NCI-H146 treated with DMSO at 0.1 percent for 48 hours (cell line): Measurements from ENCODE around the gene DSTN.

ENCODE experiments used
- DNase-seq: peaks from one replicate; lab custom pipeline; 2025; ENCODE audit not compliant: unreplicated experiment; lab: John Stamatoyannopoulos, UW

Gene DSTN

GRCh38 chr20:17579369-17580039 lies 9.6 kb downstream of the DSTN start:
- no peak for DNase-seq

DNA sequence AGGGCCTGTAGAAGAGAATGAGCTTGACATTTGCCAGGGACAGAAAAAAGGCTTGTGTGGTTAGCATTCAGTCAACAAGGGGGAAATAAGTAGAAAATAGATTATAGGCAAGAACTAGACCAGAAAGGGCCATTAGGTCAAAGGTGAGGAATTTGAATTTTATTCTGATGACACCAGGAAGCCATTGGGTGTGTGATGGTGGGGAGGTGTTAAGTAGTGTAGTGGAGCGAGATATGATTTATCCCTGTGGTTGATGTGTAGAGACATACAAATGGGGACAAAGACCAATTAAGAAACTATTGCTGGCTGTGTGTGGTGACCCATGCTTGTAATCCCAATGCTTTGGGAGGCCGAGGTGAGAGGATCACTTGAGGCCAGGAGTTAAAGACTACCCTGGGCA lies 11.0 kb downstream of the DSTN start:
- no peak for DNase-seq

DNA sequence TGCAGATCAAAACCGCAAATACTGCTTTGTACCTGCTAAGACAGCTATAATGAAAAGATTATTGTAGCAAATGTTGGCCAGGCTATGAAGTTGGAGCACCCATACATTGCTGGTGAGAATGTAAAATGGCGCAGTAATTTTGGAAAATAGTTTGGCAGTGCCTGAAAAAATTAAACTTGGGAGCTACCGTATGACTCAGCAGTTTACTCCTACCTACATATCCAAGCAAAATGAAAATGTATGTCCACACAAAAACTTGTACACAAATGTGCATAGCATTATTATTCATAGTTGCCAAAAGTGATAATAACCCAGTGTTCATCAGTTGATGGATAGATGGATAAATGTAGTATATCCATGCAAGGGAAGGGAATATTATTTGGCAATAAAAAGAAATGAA lies 13.3 kb downstream of the DSTN start:
- DNase-seq: no peak

- DNase-seq: no peak
These were observed 14.8 kb downstream of the DSTN start for GRCh38 chr20:17584689-17585088.

GRCh38 chr20:17586250-17586649 lies 16.4 kb downstream of the DSTN start:
- no peak for DNase-seq

DNA sequence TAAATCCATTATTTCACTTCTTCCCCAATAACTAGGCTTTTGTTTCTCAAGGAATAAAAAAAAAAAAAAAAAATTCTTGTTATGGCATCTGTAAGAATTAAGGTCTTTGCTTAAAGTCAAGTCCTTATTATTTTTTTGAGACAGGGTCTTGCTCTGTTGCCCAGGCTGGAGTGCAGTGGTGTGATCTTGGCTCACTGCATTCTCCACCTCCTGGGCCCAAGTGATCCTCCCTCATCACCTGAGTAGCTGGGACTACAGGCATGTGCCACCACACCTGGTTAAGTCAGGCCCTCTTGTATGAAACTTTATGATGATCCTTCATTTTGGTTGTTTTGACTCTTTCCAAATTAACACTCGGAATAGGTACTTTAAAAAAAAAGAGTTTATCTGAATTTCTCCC lies 17.3 kb downstream of the DSTN start:
- DNase-seq: no peak

DNA sequence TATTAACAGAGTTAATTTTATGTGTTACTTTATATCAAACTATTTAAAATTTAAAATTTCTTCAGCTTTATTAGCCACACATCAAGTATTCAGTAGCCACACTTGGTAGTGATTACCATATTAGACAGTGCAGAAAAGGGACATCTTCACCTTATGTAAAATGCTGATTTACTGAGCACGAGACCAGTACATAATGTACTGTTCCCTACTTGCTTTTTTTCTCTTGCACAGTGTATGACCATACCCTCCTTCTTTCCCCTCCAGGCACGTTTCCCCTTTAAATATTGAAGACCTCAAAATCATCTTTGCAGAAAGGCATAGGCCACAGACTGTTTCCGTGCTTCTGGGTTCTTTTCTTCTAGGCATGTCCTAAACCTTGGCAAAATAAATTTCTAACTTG lies 17.9 kb downstream of the DSTN start:
- DNase-seq: no peak

DNA sequence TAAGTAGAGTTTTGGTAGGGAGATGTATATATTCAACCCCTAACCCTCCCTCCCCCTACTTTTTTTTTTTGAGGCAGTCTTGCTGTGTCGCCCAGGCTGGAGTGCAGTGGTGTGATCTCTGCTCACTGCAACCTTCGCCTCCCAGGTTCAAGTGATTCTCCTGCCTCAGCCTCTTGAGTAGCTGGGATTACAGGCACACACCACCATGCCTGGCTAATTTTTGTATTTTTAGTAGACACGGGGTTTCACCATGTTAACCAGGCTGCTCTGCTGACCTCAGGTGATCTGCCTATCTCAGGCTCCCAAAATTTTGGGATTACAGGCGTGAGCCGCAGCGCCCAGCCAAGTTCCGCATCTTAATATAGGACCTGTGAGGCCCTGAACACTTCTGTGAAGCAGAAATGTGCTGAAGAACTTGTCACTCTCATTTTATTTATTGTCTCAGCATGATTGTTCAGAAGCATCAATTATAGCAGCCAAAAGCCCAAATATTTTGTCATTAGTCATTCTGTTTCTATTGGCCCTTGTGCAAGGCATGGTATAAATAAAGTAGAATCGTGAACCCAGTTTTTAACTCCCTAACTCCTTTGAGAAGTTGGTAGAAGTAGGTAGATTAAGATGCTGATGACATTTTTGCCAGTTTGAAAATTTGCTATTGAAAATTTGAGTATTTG lies 19.4 kb downstream of the DSTN start:
- DNase-seq: no peak

GRCh38 chr20:17590245-17590644 lies 20.4 kb downstream of the DSTN start:
- DNase-seq: no peak

DNA sequence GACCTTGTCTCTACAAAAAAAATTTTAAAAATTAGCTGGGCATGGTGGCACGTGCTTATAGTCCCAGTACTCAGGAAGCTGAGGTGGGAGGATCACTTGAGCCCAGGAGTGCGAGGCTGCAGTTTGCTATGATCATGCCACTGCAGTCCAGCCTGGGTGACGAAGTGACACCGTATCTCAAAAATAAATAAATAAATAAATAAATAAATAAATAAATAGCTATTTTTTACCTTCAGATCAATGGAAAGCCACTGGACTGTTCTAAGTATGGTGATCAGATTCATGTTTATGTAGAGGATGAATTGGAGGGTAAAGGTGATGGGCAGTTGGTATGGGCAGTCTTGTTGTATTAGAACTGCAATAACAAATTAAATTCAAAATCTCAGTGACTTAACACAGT lies 24.0 kb downstream of the DSTN start:
- no peak for DNase-seq

DNA sequence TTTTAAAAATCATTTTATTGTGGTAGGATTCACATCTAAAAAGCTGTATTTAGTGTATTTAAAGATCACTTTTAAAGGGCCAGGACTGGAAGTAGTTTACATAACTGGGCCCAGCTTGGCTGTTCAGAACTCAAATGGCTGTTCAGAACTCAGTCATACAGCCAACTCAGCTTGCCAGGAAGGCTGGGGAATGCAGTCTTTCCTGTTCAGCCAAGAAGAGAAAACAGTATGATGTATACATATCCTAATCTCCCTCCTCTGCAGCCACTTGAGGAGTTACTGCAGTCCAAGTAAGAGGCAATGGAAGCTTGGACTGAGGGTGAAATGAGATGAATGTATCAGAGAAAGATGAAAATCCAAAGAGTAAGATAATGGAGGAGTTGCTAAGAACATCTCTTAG lies 24.6 kb downstream of the DSTN start:
- DNase-seq: no peak

DNA sequence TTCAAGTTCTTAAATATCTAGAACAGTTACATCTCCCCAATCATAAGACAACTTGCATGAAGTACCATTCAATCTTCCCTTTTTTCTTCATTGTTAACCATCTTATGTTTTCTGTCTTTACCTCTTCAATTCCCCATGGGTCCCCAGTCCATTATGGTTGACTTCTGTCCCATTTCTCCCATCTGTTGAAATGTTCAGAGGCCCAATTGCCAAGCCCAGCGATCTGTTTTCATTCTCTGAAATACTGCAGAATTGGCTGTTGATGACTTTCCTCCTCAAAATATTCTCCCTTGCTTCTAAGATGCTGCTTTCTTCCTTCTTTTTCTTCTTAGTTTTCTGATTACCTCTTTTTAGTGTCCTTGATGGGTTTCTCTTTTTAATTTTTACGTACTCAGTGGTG lies 26.0 kb downstream of the DSTN start:
- DNase-seq: no peak

GRCh38 chr20:17598013-17598550 lies 28.2 kb downstream of the DSTN start:
- DNase-seq: no peak

GRCh38 chr20:17601957-17602356 lies 32.1 kb downstream of the DSTN start:
- no peak for DNase-seq

DNA sequence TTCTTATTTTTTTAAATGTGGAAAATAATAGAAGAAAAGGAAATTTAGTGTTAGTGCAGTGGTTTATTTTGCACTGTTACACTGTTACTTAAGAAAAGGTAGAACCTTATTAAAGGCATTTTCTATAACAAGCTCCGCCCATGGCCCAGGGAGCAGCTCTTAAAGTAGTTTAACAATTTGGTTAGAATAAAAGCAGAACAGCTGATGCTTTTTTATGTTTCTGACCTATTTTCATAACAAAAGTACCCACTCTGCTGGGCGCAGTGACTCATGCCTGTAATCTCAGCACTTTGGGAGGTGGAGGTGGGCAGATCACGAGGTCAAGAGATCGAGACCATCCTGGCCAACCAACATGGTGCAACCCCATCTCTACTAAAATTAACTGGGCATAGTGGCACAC lies 32.6 kb downstream of the DSTN start:
- DNase-seq: no peak

DNA sequence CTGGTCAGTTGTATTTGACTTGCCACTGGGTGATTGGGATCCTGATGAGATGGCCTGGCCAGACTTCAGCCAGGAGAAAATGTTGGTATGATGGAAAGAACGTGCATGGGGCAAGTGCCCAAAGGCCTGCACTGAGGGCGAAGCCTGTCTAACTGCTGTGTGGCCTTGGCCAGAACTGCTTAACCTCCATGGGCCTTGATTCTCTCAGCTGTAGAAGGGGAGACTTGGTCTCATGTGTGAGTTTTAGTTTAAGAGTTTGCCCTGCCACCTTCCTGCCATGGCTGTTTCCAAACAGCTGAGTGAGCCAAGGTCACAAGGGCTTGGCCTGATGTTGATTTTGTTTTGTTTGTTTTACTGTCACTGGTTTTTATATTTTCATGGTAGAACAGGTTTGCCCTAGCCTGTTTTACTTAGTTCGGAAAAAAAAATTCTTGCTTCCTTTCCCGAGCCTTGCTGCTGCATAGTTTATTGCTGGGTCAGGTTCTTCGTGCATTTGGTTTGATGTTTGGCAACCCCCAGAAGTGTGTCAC lies 35.3 kb downstream of the DSTN start:
- DNase-seq: no peak

- no peak for DNase-seq
These were observed 36.1 kb downstream of the DSTN start for GRCh38 chr20:17606001-17606400.

- DNase-seq: no peak
These were observed 39.0 kb downstream of the DSTN start for GRCh38 chr20:17608701-17609497.

DNA sequence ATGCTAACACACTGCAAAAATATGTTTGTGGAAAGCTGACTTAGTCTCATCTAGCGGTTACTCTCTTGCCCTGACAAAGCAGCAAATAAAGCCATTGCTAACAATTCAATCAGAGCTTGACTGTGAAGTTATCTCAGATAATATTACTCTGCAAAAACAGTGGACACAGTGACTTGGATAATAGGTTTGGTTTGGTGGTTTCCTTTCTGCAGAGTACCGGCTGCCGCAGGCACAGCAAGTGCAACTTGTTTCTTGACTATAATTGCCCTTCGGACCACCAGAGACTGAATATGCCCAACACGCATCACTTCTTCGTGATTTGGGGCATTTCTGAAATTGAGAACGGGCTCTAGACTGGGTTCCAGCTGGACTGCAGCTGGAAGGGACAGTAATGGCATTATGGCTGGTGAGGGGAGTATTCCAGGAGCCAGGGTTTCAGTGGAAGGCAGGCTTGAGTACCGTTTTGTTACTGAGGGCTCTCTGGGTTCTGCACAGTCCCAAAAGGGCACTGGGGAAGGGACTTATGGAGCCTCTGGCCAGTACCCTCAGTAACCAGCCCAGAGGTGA lies 40.0 kb downstream of the DSTN start:
- DNase-seq: no peak

DNA sequence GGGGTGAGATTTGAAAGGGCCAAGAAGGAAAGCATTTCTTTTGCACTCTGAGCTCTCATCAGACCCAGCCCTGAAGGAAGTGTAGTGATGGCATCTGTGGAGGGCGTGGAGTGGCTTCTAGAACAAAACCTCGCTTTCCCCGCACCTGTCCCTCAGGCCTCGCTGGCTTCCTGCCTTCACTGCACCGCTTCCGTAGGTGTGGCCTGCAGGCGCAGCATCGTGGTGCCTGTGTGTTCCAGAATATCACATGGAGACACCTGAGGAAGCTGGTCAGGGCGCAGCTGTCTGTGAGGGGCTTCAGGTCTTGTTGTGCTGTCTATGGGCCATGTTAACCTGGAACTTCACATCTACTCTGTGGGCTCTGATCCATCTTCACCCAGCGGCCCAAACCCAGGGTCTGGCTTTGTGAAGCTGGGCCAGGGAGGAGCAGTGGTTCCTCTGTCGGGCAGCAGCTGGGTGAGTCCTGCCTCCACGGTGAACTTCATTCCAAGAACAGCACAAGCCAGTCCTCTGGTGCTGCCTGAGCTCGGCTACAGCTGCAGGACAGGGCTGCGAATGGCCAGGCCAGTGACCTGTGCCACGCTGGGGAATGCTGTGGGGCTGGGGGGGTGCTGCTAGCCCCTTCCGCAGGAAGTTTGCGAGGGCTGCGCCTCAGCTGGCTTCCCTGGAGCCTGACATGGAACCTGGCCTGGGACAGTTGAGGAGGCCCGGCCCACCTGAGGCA lies 40.9 kb downstream of the DSTN start:
- DNase-seq: no peak

DNA sequence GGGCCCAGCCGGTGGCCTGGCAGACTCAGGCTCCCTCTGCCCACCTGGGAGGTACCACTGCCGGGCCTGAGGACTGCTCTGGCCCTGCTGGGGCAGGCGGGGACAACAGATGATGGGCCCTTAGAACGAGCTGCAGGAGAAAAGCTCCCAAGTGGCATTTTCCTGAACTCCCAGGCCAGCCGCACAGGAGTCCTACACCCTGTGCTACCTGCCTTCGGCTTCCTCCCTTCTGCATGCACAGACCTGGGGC lies 41.3 kb downstream of the DSTN start:
- no peak for DNase-seq
